Measurements from ENCODE around the gene PFAS.

PFAS gene

DNA sequence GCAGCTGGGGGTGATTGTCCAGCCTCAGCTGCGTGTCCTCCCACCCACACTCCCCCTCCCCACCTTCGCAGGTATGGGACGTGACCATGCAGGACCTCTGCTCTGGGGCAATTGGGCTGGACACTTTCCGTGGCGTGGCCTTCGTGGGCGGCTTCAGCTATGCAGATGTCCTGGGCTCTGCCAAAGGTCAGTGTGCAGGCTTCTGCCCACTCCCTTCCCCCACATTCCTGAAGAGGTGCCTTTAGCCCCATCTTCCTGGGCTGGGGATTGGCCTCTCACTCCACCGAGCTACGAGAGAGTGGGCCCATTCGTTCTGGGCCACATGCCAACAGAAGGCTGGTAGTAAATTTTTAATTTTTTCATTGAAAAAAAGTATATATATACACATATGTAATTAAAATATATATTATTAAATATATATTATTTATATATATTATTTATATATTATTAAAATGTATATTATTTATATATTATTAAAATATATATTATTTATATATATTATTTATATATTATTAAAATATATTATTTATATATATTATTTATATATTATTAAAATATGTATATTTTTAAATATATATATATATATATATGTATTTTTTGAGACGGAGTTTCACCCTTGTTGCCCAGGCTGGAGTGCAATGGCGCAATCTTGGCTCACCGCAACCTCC is 18.5 kb downstream of the PFAS start:
- FAIRE-seq: peak; percentile 83

DNA sequence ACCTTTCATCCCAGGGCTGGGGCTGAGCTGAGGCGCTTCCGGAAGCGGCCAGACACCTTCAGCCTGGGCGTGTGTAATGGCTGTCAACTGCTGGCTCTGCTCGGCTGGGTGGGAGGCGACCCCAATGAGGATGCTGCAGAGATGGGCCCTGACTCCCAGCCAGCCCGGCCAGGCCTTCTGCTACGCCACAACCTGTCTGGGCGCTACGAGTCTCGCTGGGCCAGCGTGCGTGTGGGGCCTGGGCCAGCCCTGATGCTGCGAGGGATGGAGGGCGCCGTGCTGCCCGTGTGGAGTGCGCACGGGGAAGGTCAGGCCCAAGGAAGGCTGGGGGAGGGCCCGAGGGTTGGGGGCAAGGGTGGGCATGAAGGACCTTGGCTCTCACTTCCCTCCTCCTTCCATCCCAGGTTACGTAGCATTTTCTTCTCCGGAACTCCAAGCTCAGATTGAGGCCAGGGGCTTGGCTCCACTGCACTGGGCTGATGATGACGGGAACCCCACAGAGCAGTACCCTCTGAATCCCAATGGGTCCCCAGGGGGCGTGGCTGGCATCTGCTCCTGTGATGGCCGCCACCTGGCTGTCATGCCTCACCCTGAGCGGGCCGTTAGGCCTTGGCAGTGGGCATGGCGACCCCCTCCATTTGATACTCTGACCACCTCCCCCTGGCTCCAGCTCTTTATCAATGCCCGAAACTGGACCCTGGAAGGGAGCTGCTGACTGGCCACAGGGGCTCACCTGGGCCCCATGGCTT is 19.6 kb downstream of the PFAS start:
- no peak for FAIRE-seq

- FAIRE-seq: no peak
Measured at GRCh38 chr17:8272421-8272820, 23.3 kb downstream of the PFAS start.

GRCh38 chr17:8273884-8274444 is 24.9 kb downstream of the PFAS start:
- no peak for FAIRE-seq

GRCh38 chr17:8274816-8275215 is 25.7 kb downstream of the PFAS start:
- FAIRE-seq: no peak

GRCh38 chr17:8275421-8276290 is 26.6 kb downstream of the PFAS start:
- FAIRE-seq: no peak

DNA sequence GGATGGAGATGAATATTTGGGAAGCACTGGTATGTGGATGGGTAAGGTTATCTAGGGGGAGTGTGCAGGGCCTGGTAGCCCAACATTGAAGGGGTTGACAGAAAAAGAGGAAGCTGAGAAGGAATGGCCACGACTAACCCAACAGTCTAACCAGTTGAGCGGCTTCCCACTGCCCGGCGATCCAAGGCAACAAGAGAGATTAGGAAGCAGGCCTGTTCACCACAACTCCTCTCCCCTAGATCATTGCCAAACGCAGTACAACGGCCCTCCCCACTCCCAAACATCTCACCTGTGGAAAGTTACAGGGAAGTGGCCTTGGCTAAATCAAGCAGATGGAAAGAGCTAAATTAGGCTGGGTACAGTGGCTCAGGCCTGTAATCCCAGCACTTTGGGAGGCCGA is 28.2 kb downstream of the PFAS start:
- no peak for FAIRE-seq

GRCh38 chr17:8282345-8282744 is 33.3 kb downstream of the PFAS start:
- FAIRE-seq: no peak

DNA sequence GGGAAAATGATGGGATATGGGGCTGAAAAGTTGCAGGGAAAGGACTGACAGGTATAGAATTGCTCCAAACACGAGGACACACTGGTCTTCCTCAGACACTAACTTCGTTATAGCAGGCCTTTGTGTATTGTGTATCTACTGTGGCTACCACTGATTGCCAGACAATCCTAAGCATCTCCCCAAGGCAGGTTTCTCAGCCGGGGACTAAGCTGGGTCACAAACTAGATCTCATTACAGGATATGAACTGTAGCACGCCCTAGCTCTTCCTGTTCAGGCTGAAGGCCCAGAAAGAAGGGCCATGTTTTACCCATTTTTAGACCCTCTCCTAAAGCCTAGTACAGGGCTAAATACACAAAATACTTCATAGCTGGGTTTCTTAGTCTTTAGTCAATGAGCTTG is 34.3 kb downstream of the PFAS start:
- no peak for FAIRE-seq

- FAIRE-seq: no peak
Measured at GRCh38 chr17:8284126-8284525, 35.0 kb downstream of the PFAS start.

GRCh38 chr17:8285270-8286181 is 36.4 kb downstream of the PFAS start:
- no peak for FAIRE-seq

GRCh38 chr17:8287651-8288335 is 38.7 kb downstream of the PFAS start:
- no peak for FAIRE-seq

DNA sequence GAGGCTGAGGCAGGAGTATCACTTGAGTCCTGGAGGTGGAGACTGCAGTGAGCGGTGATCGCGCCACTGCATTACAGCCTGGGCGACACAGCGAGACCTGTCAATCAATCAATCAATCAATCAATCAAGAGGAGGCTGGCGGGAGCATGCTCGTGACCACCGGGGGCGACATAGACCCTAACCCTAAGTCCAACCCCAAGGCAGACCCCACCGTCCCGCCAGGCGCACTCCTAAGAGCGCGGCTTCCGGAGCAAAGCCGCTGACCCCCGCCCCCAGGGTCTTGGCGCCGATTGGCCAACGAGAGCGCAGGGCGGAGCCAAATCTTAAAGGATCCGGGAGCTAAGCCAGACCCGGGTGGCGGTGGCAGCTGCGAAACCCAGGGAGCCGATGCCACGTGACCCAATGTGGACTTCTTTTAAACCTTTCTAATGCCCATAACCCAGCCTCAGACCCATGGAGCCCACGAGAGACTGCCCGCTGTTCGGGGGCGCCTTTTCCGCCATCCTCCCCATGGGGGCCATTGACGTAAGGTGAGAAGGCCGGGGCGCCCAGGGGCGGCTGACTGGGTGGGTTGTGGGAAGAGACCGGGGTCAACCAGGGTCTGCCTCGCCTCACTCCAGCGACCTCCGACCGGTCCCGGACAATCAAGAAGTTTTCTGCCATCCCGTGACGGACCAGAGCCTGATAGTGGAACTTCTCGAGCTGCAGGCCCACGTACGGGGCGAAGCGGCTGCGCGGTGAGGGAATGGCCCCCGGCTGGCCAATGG is 39.4 kb downstream of the PFAS start, which contains the start of gene RANGRF:
TSS of gene RANGRF (plus strand) at position 335 of the 767 bp plus-strand sequence. CDS start at position 454, 119 bp downstream.
- no peak for FAIRE-seq

GRCh38 chr17:8289103-8289397 is 40.0 kb downstream of the PFAS start:
- no peak for FAIRE-seq

- FAIRE-seq: no peak
Measured at GRCh38 chr17:8290043-8290442, 41.0 kb downstream of the PFAS start.

DNA sequence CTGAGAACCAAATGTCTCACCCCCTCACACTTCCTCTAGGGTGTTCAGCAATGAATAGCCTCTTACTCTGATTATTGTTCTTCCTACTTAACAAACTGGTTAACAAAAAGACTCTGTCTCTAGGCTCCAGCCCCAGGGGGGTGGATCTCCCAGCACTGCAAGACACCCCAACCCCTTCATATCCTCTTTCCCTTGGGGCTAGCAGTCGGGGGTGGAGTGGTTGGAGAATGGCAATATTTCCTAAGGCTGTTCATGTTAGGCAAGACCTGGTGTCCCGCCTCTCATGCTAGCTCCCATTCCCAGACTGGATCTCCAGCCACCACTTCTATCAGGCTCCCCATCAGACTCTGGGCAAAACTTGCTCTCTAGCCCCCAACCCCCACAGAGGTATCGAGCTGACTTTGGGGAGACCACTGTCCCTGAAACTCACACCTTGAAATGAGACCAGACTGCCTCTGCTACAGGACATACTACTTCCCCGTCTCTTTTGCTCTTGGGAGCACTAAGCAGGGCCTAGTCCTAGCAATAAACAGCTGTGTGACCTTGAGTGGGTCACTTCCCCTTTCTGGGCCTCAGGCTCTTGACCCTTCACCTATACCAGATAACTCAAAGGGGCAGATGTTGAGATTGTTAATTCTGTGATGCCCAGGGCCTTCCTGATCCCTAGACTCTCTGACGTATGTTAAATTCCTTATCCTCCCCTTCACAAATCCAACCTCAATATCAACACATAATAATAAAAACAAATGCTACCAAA is 43.7 kb downstream of the PFAS start:
- no peak for FAIRE-seq

GRCh38 chr17:8294361-8294760 is 45.3 kb downstream of the PFAS start:
- FAIRE-seq: no peak

- FAIRE-seq: no peak
Measured at GRCh38 chr17:8294814-8295316, 45.8 kb downstream of the PFAS start.

- FAIRE-seq: no peak
Measured at GRCh38 chr17:8300226-8300625, 51.1 kb downstream of the PFAS start.

All from TTC549 (cell line).